ENCODE data around the gene CELA2B.

Gene CELA2B

GRCh38 chr1:15435239-15436077 lies 40.4 kb upstream of the CELA2B start:
- no peak overlapping the region for H3K9ac ChIP-seq (ENCODE audit: low read depth, low read length)
- H3K4me1 ChIP-seq (ENCODE audit: insufficient read depth, low read length), result no peaks in the 10 kb centered on the region
- no peaks in the 10 kb centered on the region for H3K9me3 ChIP-seq (ENCODE audit: insufficient read depth, low read depth, low read length)

GRCh38 chr1:15436881-15437442 lies 38.9 kb upstream of the CELA2B start:
- Histone ChIP-seq H3K4me3 (ENCODE audit: low read length) (no peak overlapping the region), H3K9ac (ENCODE audit: low read depth, low read length) (no peak overlapping the region), H3K9me3 (ENCODE audit: insufficient read depth, low read depth, low read length) (no peaks in the 10 kb centered on the region), H3K36me3 (ENCODE audit: insufficient read depth, low read depth, low read length) (no peaks in the 10 kb centered on the region), H3K27me3 (ENCODE audit: insufficient read depth, low read length) (no peaks in the 10 kb centered on the region), H3K27ac (ENCODE audit: low read length) (no peak overlapping the region), H3K4me1 (ENCODE audit: insufficient read depth, low read length) (no peaks in the 10 kb centered on the region)

More at GRCh38 chr1:15435239-15436077, 40.4 kb upstream of the CELA2B start:
- Histone ChIP-seq H3K4me3 (ENCODE audit: low read length) (no peak overlapping the region), H3K36me3 (ENCODE audit: insufficient read depth, low read depth, low read length) (no peaks in the 10 kb centered on the region), H3K27ac (ENCODE audit: low read length) (no peak overlapping the region), H3K27me3 (ENCODE audit: insufficient read depth, low read length) (no peaks in the 10 kb centered on the region)

GRCh38 chr1:15439325-15439724 lies 36.6 kb upstream of the CELA2B start:
- Histone ChIP-seq H3K9me3 (ENCODE audit: insufficient read depth, low read depth, low read length) (no peaks in the 10 kb centered on the region), H3K4me1 (ENCODE audit: insufficient read depth, low read length) (no peaks in the 10 kb centered on the region), H3K9ac (ENCODE audit: low read depth, low read length) (no peak overlapping the region), H3K27me3 (ENCODE audit: insufficient read depth, low read length) (no peaks in the 10 kb centered on the region), H3K36me3 (ENCODE audit: insufficient read depth, low read depth, low read length) (no peaks in the 10 kb centered on the region), H3K27ac (ENCODE audit: low read length) (no peak overlapping the region), H3K4me3 (ENCODE audit: low read length) (no peak overlapping the region)

DNA sequence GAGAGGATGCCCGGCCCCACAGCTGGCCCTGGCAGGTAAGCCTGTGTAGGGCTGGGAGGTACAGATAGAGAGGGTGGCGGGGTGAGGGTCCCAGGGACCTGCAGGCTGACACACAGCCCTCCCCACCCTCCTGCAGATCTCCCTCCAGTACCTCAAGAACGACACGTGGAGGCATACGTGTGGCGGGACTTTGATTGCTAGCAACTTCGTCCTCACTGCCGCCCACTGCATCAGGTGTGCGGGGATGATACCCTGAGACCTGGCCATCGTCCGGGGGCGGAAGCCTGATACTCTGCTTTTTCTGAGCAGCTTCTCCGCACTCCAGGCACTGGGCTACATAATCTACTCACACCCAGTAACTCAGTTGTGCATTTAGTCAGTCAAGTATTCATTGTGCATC lies 35.5 kb upstream of the CELA2B start:
- Histone ChIP-seq H3K27me3 (ENCODE audit: insufficient read depth, low read length) (no peaks in the 10 kb centered on the region), H3K9me3 (ENCODE audit: insufficient read depth, low read depth, low read length) (no peaks in the 10 kb centered on the region), H3K4me3 (ENCODE audit: low read length) (no peak overlapping the region), H3K27ac (ENCODE audit: low read length) (no peak overlapping the region), H3K4me1 (ENCODE audit: insufficient read depth, low read length) (no peaks in the 10 kb centered on the region), H3K9ac (ENCODE audit: low read depth, low read length) (no peak overlapping the region), H3K36me3 (ENCODE audit: insufficient read depth, low read depth, low read length) (no peaks in the 10 kb centered on the region)

DNA sequence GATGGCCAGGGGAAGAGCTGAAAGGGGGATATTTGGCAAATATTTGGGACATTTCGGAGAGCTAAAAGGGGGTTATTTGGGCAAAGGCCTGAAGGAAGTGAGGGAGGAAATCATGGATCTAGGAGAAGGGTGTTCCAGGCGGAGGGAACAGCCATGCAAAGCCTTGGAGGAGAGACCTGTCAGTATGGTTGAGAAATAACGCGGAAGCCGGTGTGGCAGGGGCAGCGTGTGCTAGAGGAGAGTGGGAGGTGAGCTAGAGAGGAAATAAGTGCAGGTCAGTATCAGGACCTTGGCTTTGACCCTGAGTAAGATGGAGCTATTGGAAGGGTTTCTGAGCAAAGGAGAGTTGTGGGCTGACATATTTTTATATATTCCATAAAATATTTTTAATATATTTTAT lies 34.7 kb upstream of the CELA2B start:
- Histone ChIP-seq H3K9me3 (ENCODE audit: insufficient read depth, low read depth, low read length) (no peaks in the 10 kb centered on the region), H3K27ac (ENCODE audit: low read length) (no peak overlapping the region), H3K4me3 (ENCODE audit: low read length) (no peak overlapping the region), H3K27me3 (ENCODE audit: insufficient read depth, low read length) (no peaks in the 10 kb centered on the region), H3K36me3 (ENCODE audit: insufficient read depth, low read depth, low read length) (no peaks in the 10 kb centered on the region), H3K9ac (ENCODE audit: low read depth, low read length) (no peak overlapping the region), H3K4me1 (ENCODE audit: insufficient read depth, low read length) (no peaks in the 10 kb centered on the region)

DNA sequence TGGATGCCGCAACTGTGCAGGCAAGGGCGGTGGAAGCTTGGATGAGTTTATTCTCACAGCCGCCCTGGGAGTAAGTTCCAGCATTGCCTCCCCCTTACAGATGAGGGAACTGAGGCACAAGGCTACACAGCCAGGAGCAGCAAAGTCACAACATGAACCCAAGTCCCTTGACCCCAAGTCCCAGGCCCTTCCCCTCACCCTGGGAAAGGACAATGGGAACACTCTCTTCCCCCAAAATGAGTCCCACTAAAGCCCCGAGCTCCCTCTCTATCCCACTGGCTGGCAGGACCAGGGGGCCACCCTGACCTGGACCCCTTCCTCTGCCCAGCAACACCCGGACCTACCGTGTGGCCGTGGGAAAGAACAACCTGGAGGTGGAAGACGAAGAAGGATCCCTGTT lies 33.8 kb upstream of the CELA2B start:
- Histone ChIP-seq H3K4me3 (ENCODE audit: low read length) (no peak overlapping the region), H3K4me1 (ENCODE audit: insufficient read depth, low read length) (no peaks in the 10 kb centered on the region), H3K9me3 (ENCODE audit: insufficient read depth, low read depth, low read length) (no peaks in the 10 kb centered on the region), H3K27me3 (ENCODE audit: insufficient read depth, low read length) (no peaks in the 10 kb centered on the region), H3K9ac (ENCODE audit: low read depth, low read length) (no peak overlapping the region), H3K36me3 (ENCODE audit: insufficient read depth, low read depth, low read length) (no peaks in the 10 kb centered on the region), H3K27ac (ENCODE audit: low read length) (no peak overlapping the region)

DNA sequence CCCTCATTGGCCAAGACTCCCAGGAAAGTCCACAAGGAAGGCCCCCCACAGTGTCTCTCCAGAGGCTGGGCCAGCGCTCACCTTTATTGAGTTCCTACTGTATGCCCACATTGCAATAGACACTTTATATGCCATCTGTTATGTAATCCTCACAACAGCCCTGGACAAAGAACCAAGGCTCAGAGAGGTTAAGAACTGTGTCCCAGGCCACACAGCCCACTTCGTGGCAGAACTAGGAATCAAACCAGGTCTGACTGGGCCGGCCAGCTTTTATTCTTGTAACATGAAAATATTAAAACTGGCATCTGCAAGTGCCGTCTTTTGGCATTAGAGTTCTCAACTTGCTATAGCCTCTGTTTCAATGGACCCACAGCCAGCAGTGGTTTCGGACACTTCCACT lies 33.1 kb upstream of the CELA2B start:
- Histone ChIP-seq H3K36me3 (ENCODE audit: insufficient read depth, low read depth, low read length) (no peaks in the 10 kb centered on the region), H3K27me3 (ENCODE audit: insufficient read depth, low read length) (no peaks in the 10 kb centered on the region), H3K4me3 (ENCODE audit: low read length) (no peak overlapping the region), H3K4me1 (ENCODE audit: insufficient read depth, low read length) (no peaks in the 10 kb centered on the region), H3K9me3 (ENCODE audit: insufficient read depth, low read depth, low read length) (no peaks in the 10 kb centered on the region), H3K27ac (ENCODE audit: low read length) (no peak overlapping the region), H3K9ac (ENCODE audit: low read depth, low read length) (no peak overlapping the region)

DNA sequence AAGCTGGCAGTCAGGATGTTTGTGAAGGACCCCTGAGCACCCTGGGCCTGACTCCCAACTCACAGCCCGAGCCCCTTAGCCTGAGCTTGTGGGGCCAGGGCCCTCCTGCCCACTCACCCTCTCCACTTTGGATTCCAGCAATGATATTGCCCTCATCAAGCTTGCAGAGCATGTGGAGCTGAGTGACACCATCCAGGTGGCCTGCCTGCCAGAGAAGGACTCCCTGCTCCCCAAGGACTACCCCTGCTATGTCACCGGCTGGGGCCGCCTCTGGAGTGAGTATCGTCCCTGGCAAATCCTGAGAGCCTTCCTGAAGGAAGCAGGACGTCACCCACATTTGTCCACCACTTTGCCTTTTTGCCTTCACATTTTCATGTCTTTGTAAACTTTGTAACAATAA lies 32.6 kb upstream of the CELA2B start:
- no peaks in the 10 kb centered on the region for H3K4me1 ChIP-seq (ENCODE audit: insufficient read depth, low read length)

GRCh38 chr1:15444468-15445389 lies 31.2 kb upstream of the CELA2B start:
- no peaks in the 10 kb centered on the region for H3K4me1 ChIP-seq (ENCODE audit: insufficient read depth, low read length)
- H3K9ac ChIP-seq (ENCODE audit: low read depth, low read length), result no peak overlapping the region
- no peaks in the 10 kb centered on the region for H3K36me3 ChIP-seq (ENCODE audit: insufficient read depth, low read depth, low read length)
- no peak overlapping the region for H3K27ac ChIP-seq (ENCODE audit: low read length)
- no peak overlapping the region for H3K4me3 ChIP-seq (ENCODE audit: low read length)
- no peaks in the 10 kb centered on the region for H3K27me3 ChIP-seq (ENCODE audit: insufficient read depth, low read length)
- H3K9me3 ChIP-seq (ENCODE audit: insufficient read depth, low read depth, low read length), result no peaks in the 10 kb centered on the region

More for the DNA sequence above, 32.6 kb upstream of the CELA2B start:
- Histone ChIP-seq H3K9ac (ENCODE audit: low read depth, low read length) (no peak overlapping the region), H3K36me3 (ENCODE audit: insufficient read depth, low read depth, low read length) (no peaks in the 10 kb centered on the region), H3K27me3 (ENCODE audit: insufficient read depth, low read length) (no peaks in the 10 kb centered on the region), H3K9me3 (ENCODE audit: insufficient read depth, low read depth, low read length) (no peaks in the 10 kb centered on the region), H3K27ac (ENCODE audit: low read length) (no peak overlapping the region), H3K4me3 (ENCODE audit: low read length) (no peak overlapping the region)

GRCh38 chr1:15445390-15446122 lies 30.3 kb upstream of the CELA2B start:
- H3K27me3 ChIP-seq (ENCODE audit: insufficient read depth, low read length), result no peaks in the 10 kb centered on the region
- no peaks in the 10 kb centered on the region for H3K36me3 ChIP-seq (ENCODE audit: insufficient read depth, low read depth, low read length)
- no peak overlapping the region for H3K9ac ChIP-seq (ENCODE audit: low read depth, low read length)
- H3K4me3 ChIP-seq (ENCODE audit: low read length), result no peak overlapping the region
- H3K4me1 ChIP-seq (ENCODE audit: insufficient read depth, low read length), result no peaks in the 10 kb centered on the region
- H3K27ac ChIP-seq (ENCODE audit: low read length), result no peak overlapping the region
- H3K9me3 ChIP-seq (ENCODE audit: insufficient read depth, low read depth, low read length), result no peaks in the 10 kb centered on the region

DNA sequence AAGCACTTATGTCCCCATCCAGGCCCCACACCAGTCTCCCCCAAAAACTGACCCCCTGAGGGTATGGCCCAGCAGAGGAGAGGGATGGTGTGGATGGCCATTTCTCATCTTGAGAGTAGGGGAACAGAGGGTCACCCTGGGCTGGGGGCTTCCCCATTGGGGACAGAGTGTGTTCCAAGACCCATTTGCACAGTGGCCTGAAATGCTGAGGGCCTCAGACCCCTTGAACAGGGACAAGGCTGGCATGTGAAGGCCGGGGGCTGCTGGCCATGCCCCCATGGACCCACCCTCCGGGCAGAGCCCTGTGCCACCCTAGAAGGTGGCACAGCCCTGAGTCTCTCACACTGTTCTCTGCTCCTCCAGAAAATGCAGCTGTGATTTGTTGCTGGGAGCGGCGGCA lies 29.7 kb upstream of the CELA2B start:
- H3K4me1 ChIP-seq (ENCODE audit: insufficient read depth, low read length), result no peaks in the 10 kb centered on the region
- no peak overlapping the region for H3K4me3 ChIP-seq (ENCODE audit: low read length)
- H3K36me3 ChIP-seq (ENCODE audit: insufficient read depth, low read depth, low read length), result no peaks in the 10 kb centered on the region
- no peaks in the 10 kb centered on the region for H3K27me3 ChIP-seq (ENCODE audit: insufficient read depth, low read length)
- H3K27ac ChIP-seq (ENCODE audit: low read length), result no peak overlapping the region
- no peaks in the 10 kb centered on the region for H3K9me3 ChIP-seq (ENCODE audit: insufficient read depth, low read depth, low read length)
- H3K9ac ChIP-seq (ENCODE audit: low read depth, low read length), result no peak overlapping the region
